Peyer's patch (tissue), 4 donors: ENCODE results near the gene SEMA4C. TPM values are rescaled to one million over a fixed set of nuclear protein-coding genes. Genes with fewer than 3 reads are reported as not detected.

ENCODE experiments used
- DNase-seq, 3 donors: peaks; one replicate each; pipeline ENCODE4 v3.0.0-alpha.2; 2017 to 2019
- H3K27ac ChIP-seq, 4 donors: fragments of 200-600 bp; sonication (generic); one replicate each; pipeline ENCODE4 v1.5.1; 2016 to 2019
- H3K27me3 ChIP-seq, 2 donors: fragments of 200-600 bp; sonication (generic); one replicate each; pipeline ENCODE4 v1.5.1; 2019
- H3K36me3 ChIP-seq, 3 donors: fragments of 200-600 bp; sonication (generic); one replicate each; pipeline ENCODE4 v1.5.1; 2016 to 2019
- H3K4me1 ChIP-seq, 4 donors: fragments of 200-600 bp; sonication (generic); one replicate each; pipeline ENCODE4 v1.5.1; 2016 to 2019
- H3K4me3 ChIP-seq, 4 donors: fragments of 200-600 bp; sonication (generic); 1 replicate in 3 of 4; 2 replicates in 1 of 4; pipeline ENCODE4 v1.5.1; 2016 to 2019; ENCODE audit warnings: mild to moderate bottlenecking in 1 of 4
- H3K9me3 ChIP-seq, 4 donors: fragments of 200-600 bp; sonication (generic); one replicate each; pipeline ENCODE4 v1.5.1; 2016 to 2019; ENCODE audit warnings: mild to moderate bottlenecking in 1 of 4
- CTCF ChIP-seq, 6 experiments: fragments of 450-650 bp in 4 of 6; fragments of 200-600 bp in 2 of 6; sonication (generic) in 1 of 6; IDR thresholded peaks; one replicate each; pipeline ENCODE4 v1.5.1; 2017 to 2019; ENCODE audit warnings: antibody characterized with exemption in 6 of 6, mild to moderate bottlenecking in 3 of 6, moderate library complexity in 1 of 6
- POLR2A ChIP-seq, 2 donors: fragments of 450-650 bp; IDR thresholded peaks; one replicate each; pipeline ENCODE4 v1.5.1; 2017; ENCODE audit warnings: antibody characterized with exemption in 2 of 2, mild to moderate bottlenecking in 2 of 2, moderate library complexity in 2 of 2
- total RNA-seq, 4 donors: library from RNA; depleted of rRNA; stranded (reverse); fragments of >200 nt; gene quantifications; one replicate each; pipeline ENCODE4 v1.1.0, GENCODE V29; 2016

Gene SEMA4C
- total RNA-seq, 4 donors from 2014 or later: 4.2 to 19.0 (median 13.9) TPM

GRCh38 chr2:96887493-96888012 is 17.7 kb upstream of the SEMA4C start:
- no peaks in the 10 kb centered on the region for H3K9me3 ChIP-seq
- no peak for TF ChIP-seq CTCF (IDR thresholded peaks at IDR 0.05)
- no peak for TF ChIP-seq POLR2A (IDR thresholded peaks at IDR 0.05)
- H3K4me1 ChIP-seq: peaks cover 0 to 37% (median 13%) of the 10 kb centered on the region in 4 donors
- H3K4me3 ChIP-seq: no peak overlapping the region
- no peaks in the 10 kb centered on the region for H3K36me3 ChIP-seq
- no peaks in the 10 kb centered on the region for H3K27me3 ChIP-seq
- DNase-seq: no peak
- H3K27ac ChIP-seq: peak overlapping the region; percentile 26 to 67 (median 46)

DNA sequence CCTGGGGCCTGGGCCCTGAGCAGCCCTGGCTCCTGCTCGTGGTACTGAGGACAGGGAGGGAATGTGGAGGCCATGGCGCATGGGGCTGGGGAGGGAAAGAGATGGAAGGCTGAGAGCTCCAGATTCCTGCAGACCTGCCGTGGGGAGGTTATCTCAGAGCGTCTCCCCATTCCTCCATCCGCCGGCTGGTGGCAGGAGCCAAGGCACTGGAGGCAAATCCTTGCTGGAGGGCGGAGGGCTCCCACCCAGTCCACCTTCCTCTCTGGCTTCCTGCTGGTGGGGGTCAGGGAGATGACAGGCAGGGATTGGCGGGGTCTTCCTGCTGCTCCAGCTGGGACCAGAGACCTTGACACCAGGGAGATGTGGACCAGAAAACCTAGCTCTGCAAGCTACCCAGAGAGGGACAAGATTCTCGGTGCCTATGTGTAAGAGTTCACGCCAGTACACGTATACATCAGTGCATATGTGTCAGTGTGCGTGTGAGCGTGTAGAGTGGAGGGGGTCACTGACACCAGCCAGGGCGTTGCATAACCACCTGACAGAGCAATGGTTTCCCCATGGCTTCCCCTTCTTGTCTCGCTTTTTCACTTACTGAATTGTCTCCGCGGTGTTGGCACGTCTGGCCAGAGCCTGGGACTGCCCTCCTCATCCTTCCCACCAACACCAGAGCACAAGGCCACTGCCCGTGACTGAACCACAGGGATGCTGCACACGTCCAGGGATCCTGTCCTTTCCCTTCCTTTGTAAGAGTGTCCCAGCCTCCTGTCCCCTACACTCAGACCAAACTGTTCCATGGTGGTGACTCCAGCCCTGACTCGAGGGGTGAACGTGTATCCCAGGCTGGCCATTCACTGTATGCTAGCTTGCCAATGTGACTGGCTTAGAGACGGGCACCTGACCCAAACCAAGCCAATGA is 15.8 kb upstream of the SEMA4C start:
- DNase-seq: no peak
- Histone ChIP-seq H3K9me3 (no peaks in the 10 kb centered on the region), H3K36me3 (no peaks in the 10 kb centered on the region), H3K27ac (peak overlapping the region in 2 of 4 donors; percentile 31 to 67), H3K4me3 (no peak overlapping the region), H3K27me3 (no peaks in the 10 kb centered on the region), H3K4me1 (peaks cover 0 to 24% (median 9%) of the 10 kb centered on the region in 4 donors)
- no peak for TF ChIP-seq POLR2A (IDR thresholded peaks at IDR 0.05)

- Histone ChIP-seq H3K27me3 (no peaks in the 10 kb centered on the region), H3K9me3 (no peaks in the 10 kb centered on the region), H3K36me3 (no peaks in the 10 kb centered on the region), H3K4me1 (peaks cover 0 to 24% (median 9%) of the 10 kb centered on the region in 4 donors), H3K27ac (peak overlapping the region in 1 of 4 donors; percentile 3), H3K4me3 (no peak overlapping the region)
- TF ChIP-seq POLR2A (IDR thresholded peaks at IDR 0.05) (no peak), CTCF (IDR thresholded peaks at IDR 0.05) (no peak)
- DNase-seq: no peak
Measured at GRCh38 chr2:96884299-96885094, 14.6 kb upstream of the SEMA4C start.

- H3K9me3 ChIP-seq: no peaks in the 10 kb centered on the region
- TF ChIP-seq CTCF (IDR thresholded peaks at IDR 0.05): no peak
- no peak for TF ChIP-seq POLR2A (IDR thresholded peaks at IDR 0.05)
- H3K27ac ChIP-seq: no peak overlapping the region
- no peaks in the 10 kb centered on the region for H3K36me3 ChIP-seq
- no peak overlapping the region for H3K4me3 ChIP-seq
- no peak for DNase-seq
- H3K27me3 ChIP-seq: no peaks in the 10 kb centered on the region
- peaks cover 0 to 17% (median 5%) of the 10 kb centered on the region in 4 donors for H3K4me1 ChIP-seq
Measured at GRCh38 chr2:96883306-96883705, 13.4 kb upstream of the SEMA4C start.

- DNase-seq: no peak
- peak overlapping the region in 1 of 4 donors; percentile 46 for H3K27ac ChIP-seq
- no peaks in the 10 kb centered on the region for H3K36me3 ChIP-seq
- no peaks in the 10 kb centered on the region for H3K27me3 ChIP-seq
- TF ChIP-seq POLR2A (IDR thresholded peaks at IDR 0.05) (no peak), CTCF (IDR thresholded peaks at IDR 0.05) (no peak)
- no peaks in the 10 kb centered on the region for H3K9me3 ChIP-seq
- no peak overlapping the region for H3K4me3 ChIP-seq
- peaks cover 0 to 13% (median 2%) of the 10 kb centered on the region in 4 donors for H3K4me1 ChIP-seq
Measured at GRCh38 chr2:96882906-96883305, 13.0 kb upstream of the SEMA4C start.
